Right kidney (tissue), 1 donor: ENCODE results near the gene KLHL6.
A peak's percentile ranks its signal among the peaks of the same experiment; 100 is the strongest.
"Not testable (repeated sequence)": the region's sequence is repeated elsewhere in the genome, so short reads cannot be mapped to it uniquely, and the experiment has no call there.

Source experiments
- DNase-seq: peaks from one replicate; pipeline ENCODE4 v3.0.0-alpha.2; 2016

The KLHL6 gene

GRCh38 chr3:183447206-183448001, 108.1 kb downstream of the KLHL6 start:
- DNase-seq, result peak; percentile 91

- no peak for DNase-seq
Measured at GRCh38 chr3:183446838-183447205, 108.7 kb downstream of the KLHL6 start.

- no peak for DNase-seq
Measured at GRCh38 chr3:183444748-183445147, 110.8 kb downstream of the KLHL6 start.

GRCh38 chr3:183443395-183444385, 111.8 kb downstream of the KLHL6 start:
- DNase-seq, result no peak

- DNase-seq, result no peak
Measured at GRCh38 chr3:183442994-183443393, 112.5 kb downstream of the KLHL6 start.

GRCh38 chr3:183440521-183440920, 115.0 kb downstream of the KLHL6 start:
- not testable (repeated sequence) for DNase-seq

GRCh38 chr3:183439515-183439914, 116.0 kb downstream of the KLHL6 start:
- DNase-seq, result no peak

GRCh38 chr3:183438735-183439134, 116.8 kb downstream of the KLHL6 start:
- no peak for DNase-seq

- DNase-seq, result no peak
Measured at GRCh38 chr3:183437666-183438564, 117.6 kb downstream of the KLHL6 start.
